K562 (cell line): ENCODE data around the gene KNSTRN. TPM values are rescaled to one million over a fixed set of nuclear protein-coding genes. Genes with fewer than 3 reads are reported as not detected.

ENCODE experiments used
- ATAC-seq: fragments of 200-7000 bp; cut with Tn5 transposase; 3 replicates; pipeline ENCODE4 v1.9.1; 2020; ENCODE audit warnings: moderate library complexity
- BruUV-seq: library from RNA; stranded (reverse); fragments of 400-500 nt; replicated peaks from 2 replicates; lab custom pipeline; 2021; lab: Mats Ljungman, UMichigan
- CTCF ChIA-PET: fragments of 300-600 bp; formaldehyde crosslinking; extraction: SDS; loops from one replicate; lab custom pipeline; 2021; ENCODE audit warnings: low intra/inter-chr PET ratio; lab: Yijun Ruan, JAX
- POLR2A ChIA-PET: fragments of 300-600, 350-650 bp; sonication (Branson Sonifier 250); formaldehyde crosslinking; extraction: SDS; loops from one replicate; lab custom pipeline; 2021; ENCODE audit warnings: antibody characterized with exemption, inconsistent platforms; lab: Yijun Ruan, JAX
- DNase-seq, 4 experiments: peaks; one replicate each; pipeline versions ENCODE4 v3.0.0 to v3.0.0-alpha.2; 2011 to 2018; ENCODE audit warnings: low spot score in 3 of 4, mixed read lengths in 3 of 4; ENCODE audit errors: extremely low read depth in 1 of 4
- FAIRE-seq: peaks from 2 replicates; lab custom pipeline; 2011; peaks lifted over from hg19 to GRCh38; lab: Jason Lieb, UNC
- H2AFZ ChIP-seq: 2 replicates; pipeline ENCODE4 v1.6.0; 2011; ENCODE audit warnings: low read depth, low read length, control low read depth, inconsistent platforms
- H3K27ac ChIP-seq: fragments of 200-600 bp; 3 replicates; pipeline ENCODE4 v1.8.0; 2011; ENCODE audit warnings: low read depth, mild to moderate bottlenecking, control low read depth, inconsistent platforms, low read length, moderate library complexity, mixed read lengths; ENCODE audit errors: extremely low read depth
- H3K27me3 ChIP-seq, 2 experiments: fragments of 300-600 bp in 1 of 2; 2 replicates in 1 of 2; 3 replicates in 1 of 2; pipeline versions ENCODE4 v1.6.0 to v1.8.0; 2011; ENCODE audit warnings: inconsistent platforms in 2 of 2, low read length in 2 of 2, mild to moderate bottlenecking in 1 of 2, mixed read lengths in 1 of 2, moderate library complexity in 1 of 2; ENCODE audit not compliant: control insufficient read depth in 2 of 2, insufficient read depth in 2 of 2
- H3K36me3 ChIP-seq: fragments of 300-600 bp; 3 replicates; pipeline ENCODE4 v1.8.0; 2011; ENCODE audit warnings: mild to moderate bottlenecking, low read length, inconsistent platforms; ENCODE audit not compliant: control insufficient read depth, insufficient read depth
- H3K4me1 ChIP-seq, 2 experiments: fragments of 200-600 bp in 1 of 2; replicated peaks in 1 of 2; 2 replicates in 1 of 2; 3 replicates in 1 of 2; pipeline versions ENCODE4 v1.5.1 to v1.8.0; 2011; ENCODE audit warnings: inconsistent platforms in 2 of 2, low read length in 2 of 2, mild to moderate bottlenecking in 1 of 2, mixed read lengths in 1 of 2, moderate library complexity in 1 of 2; ENCODE audit not compliant: control insufficient read depth in 2 of 2, insufficient read depth in 2 of 2
- H3K4me2 ChIP-seq: 2 replicates; pipeline ENCODE4 v1.6.1; 2011; ENCODE audit warnings: low read length, control low read depth, inconsistent platforms, mixed read lengths; ENCODE audit not compliant: insufficient read depth
- H3K4me3 ChIP-seq: fragments of 200-600 bp; sonication (generic), shearing (Covaris generic); 2 replicates; pipeline ENCODE4 v1.5.1; 2016; ENCODE audit warnings: control low read depth, inconsistent platforms
- H3K79me2 ChIP-seq: fragments of 200-600 bp; 3 replicates; pipeline ENCODE4 v1.8.0; 2011; ENCODE audit warnings: low read length, inconsistent platforms; ENCODE audit not compliant: control insufficient read depth, insufficient read depth
- H3K9ac ChIP-seq, 2 experiments: 2 replicates each; pipeline versions ENCODE4 v1.6.0 to v1.6.1; 2011; ENCODE audit warnings: low read depth in 2 of 2, low read length in 2 of 2, control low read depth in 1 of 2, inconsistent platforms in 1 of 2, mild to moderate bottlenecking in 1 of 2, mixed read lengths in 1 of 2; ENCODE audit not compliant: insufficient read depth in 1 of 2
- H3K9me1 ChIP-seq: one replicate; pipeline ENCODE4 v1.6.0; 2011; ENCODE audit warnings: inconsistent platforms, mild to moderate bottlenecking, low read length, moderate library complexity; ENCODE audit not compliant: control insufficient read depth, insufficient read depth
- H3K9me3 ChIP-seq: replicated peaks from 2 replicates; pipeline ENCODE4 v1.5.1; 2011; ENCODE audit warnings: low read depth, low read length, inconsistent platforms; ENCODE audit not compliant: control insufficient read depth, insufficient read depth
- H4K20me1 ChIP-seq: replicated peaks from 2 replicates; pipeline ENCODE4 v1.6.1; 2011; ENCODE audit warnings: low read length, inconsistent platforms, mixed read lengths; ENCODE audit not compliant: control insufficient read depth, insufficient read depth
- HNRNPL ChIP-seq: fragments of 200-400 bp; formaldehyde crosslinking; IDR thresholded peaks from 2 replicates; pipeline ENCODE4 v1.6.1; 2017; ENCODE audit warnings: low read depth, mild to moderate bottlenecking, low read length
- NRF1 ChIP-seq, 2 experiments: fragments of 450-650 bp; IDR thresholded peaks in 1 of 2; conservative IDR thresholded peaks in 1 of 2; 2 replicates each; pipeline ENCODE4 v1.6.1; 2014; ENCODE audit warnings: mild to moderate bottlenecking in 2 of 2
- POLR3G ChIP-seq: IDR thresholded peaks from 2 replicates; pipeline ENCODE4 v1.6.1; 2011; ENCODE audit not compliant: insufficient read length, insufficient replicate concordance; ENCODE audit errors: extremely low read depth
- THRAP3 ChIP-seq: fragments of 450-650 bp; IDR thresholded peaks from 2 replicates; pipeline ENCODE4 v1.6.1; 2016; ENCODE audit warnings: mild to moderate bottlenecking, inconsistent platforms, borderline replicate concordance
- TOE1 ChIP-seq, 2 experiments: fragments of 450-650 bp in 1 of 2; sonication (generic) in 1 of 2; formaldehyde crosslinking in 1 of 2; IDR thresholded peaks; 2 replicates each; pipeline versions ENCODE4 v1.7.1 to v1.8.0; 2016 to 2022; ENCODE audit warnings: borderline replicate concordance in 2 of 2, mild to moderate bottlenecking in 2 of 2, antibody characterized with exemption in 1 of 2, inconsistent platforms in 1 of 2, low read depth in 1 of 2, missing genetic modification reagents in 1 of 2, moderate library complexity in 1 of 2
- ZNF12 ChIP-seq: sonication (generic); formaldehyde crosslinking; IDR thresholded peaks from 2 replicates; pipeline ENCODE4 v1.4.0; 2020; ENCODE audit warnings: mild to moderate bottlenecking, missing genetic modification reagents
- ZNF318 ChIP-seq, 2 experiments: fragments of 450-650 bp; IDR thresholded peaks; 2 replicates each; pipeline ENCODE4 v1.6.1; 2016; ENCODE audit warnings: mild to moderate bottlenecking in 2 of 2, borderline replicate concordance in 1 of 2, low read depth in 1 of 2, moderate library complexity in 1 of 2
- WGBS: fragments of 100-300 bp; shearing (Covaris generic); methylation state at CpG from one replicate; pipeline ENCODE4 v1.1.6; 2016; ENCODE audit warnings: low coverage, mixed read lengths; ENCODE audit not compliant: insufficient coverage; ENCODE audit errors: missing lambda C conversion rate; 5-methylcytosine and 5-hydroxymethylcytosine counted together
- in situ Hi-C: fragments of 300-500 bp; cut with MboI; formaldehyde crosslinking; loops from 4 replicates; pipeline ENCODE4 v1.15.0; 2018; ENCODE audit warnings: inconsistent platforms, mixed read lengths
- intact Hi-C: fragments of 100-400 bp; cut with micrococcal nuclease; formaldehyde crosslinking; loops from 2 replicates; pipeline ENCODE4 v1.14.2; 2022
- polyA plus RNA-seq, 8 experiments: library from polyadenylated mRNA; depleted of rRNA in 4 of 8; stranded (reverse) in 5 of 8; unstranded in 3 of 8; fragments of >200 nt; fragmentation: Nextera tagmentation in 2 of 8; fragmentation: Illumina TruSeq in 1 of 8; extraction: Ambion mirVana in 2 of 8; extraction: Trizol in 1 of 8; gene quantifications; 2 replicates each; pipeline versions ENCODE4 v1.2.1 to v1.2.3, GENCODE V29; 2011 to 2014; ENCODE audit warnings: inconsistent platforms in 1 of 8, missing spikeins in 1 of 8
- total RNA-seq, 7 experiments: library from RNA; depleted of rRNA in 6 of 7; stranded (reverse); fragments of >200 nt in 6 of 7; fragmentation: Illumina TruSeq in 2 of 7; extraction: Trizol in 2 of 7; gene quantifications; 2 replicates each; pipeline versions ENCODE4 v1.2.1 to v1.2.3, GENCODE V29; 2011 to 2021; ENCODE audit warnings: low replicate concordance in 1 of 7

KNSTRN gene
- total and polyA plus RNA-seq, 9 of the 15 experiments (the other 6 are each of a cell fraction or from before 2014, with no cell fraction given) = 48.7 to 88.2 (median 66.3) TPM

- DNase-seq (no peak), ATAC-seq (no peak), FAIRE-seq (no peak)
- H3K9me1 ChIP-seq = peaks cover 5% of the 10 kb centered on the region
- intact Hi-C loops (no loop called here), in situ Hi-C loops (no loop called here)
- H3K9me3 ChIP-seq = no peaks in the 10 kb centered on the region
- no TSS peak for BruUV-seq
- no peak overlapping the region for H3K4me2 ChIP-seq
- H2AFZ ChIP-seq = no peak overlapping the region
- H3K9ac ChIP-seq = no peak overlapping the region
- no peak overlapping the region for H3K4me3 ChIP-seq
- peaks cover 69% of the 10 kb centered on the region for H3K36me3 ChIP-seq
- no peaks in the 10 kb centered on the region for H4K20me1 ChIP-seq
- peaks cover 11 to 23% of the 10 kb centered on the region in 2 experiments; a peak in 4 of 5 replicates for H3K4me1 ChIP-seq
- WGBS = 96% methylated on average over 3 of the region's 3 CpGs
- no peak overlapping the region for H3K27ac ChIP-seq
- peaks cover 31% of the 10 kb centered on the region for H3K79me2 ChIP-seq
- no peaks in the 10 kb centered on the region for H3K27me3 ChIP-seq
- POLR2A ChIA-PET = interaction anchor here (0.6 kb wide), 1 partner anchor 20 kb away, joined by 3 read pairs; no protein-coding TSS in a partner anchor
- CTCF ChIA-PET = no interaction called here
- TF ChIP-seq ZNF318 (IDR thresholded peaks at IDR 0.05; ENCODE audit: borderline replicate concordance in 1 of 2, low read depth in 1 of 2) (no peak), NRF1 (conservative IDR thresholded peaks at IDR 0.05 in 1 of 2, IDR thresholded peaks at IDR 0.05 in 1 of 2) (no peak), HNRNPL (no peak), ZNF12 (no peak), POLR3G (no peak), TOE1 (IDR thresholded peaks at IDR 0.05; ENCODE audit: borderline replicate concordance) (no peak), TOE1 (CRISPR knock-in tag; IDR thresholded peaks at IDR 0.05; ENCODE audit: borderline replicate concordance, low read depth) (no peak), THRAP3 (no peak)
Observed at GRCh38 chr15:40386480-40386879, 4.0 kb downstream of the KNSTRN start.
